Activated T-helper 1 cell treated with anti-CD3 and anti-CD28 coated beads, Interleukin-12 subunit alpha, Interleukin-12 subunit beta, Interleukin-2, Interleukin-4 antibody, amounts not matched to agents 30 ng/mL and 10 ng/mL and 1 ng/mL, durations not matched to agents 14 hours and 24 hours and 36 hours (primary cell): ENCODE measurements around the gene LDAF1. TPM values are rescaled to one million over a fixed set of nuclear protein-coding genes. Genes with fewer than 3 reads are reported as not detected.

ENCODE experiments used
- total RNA-seq: library from RNA; stranded (reverse); gene quantifications from 2 replicates; pipeline ENCODE4 v1.2.3, GENCODE V29; 2022

The LDAF1 gene
- total RNA-seq, 1 donor from 2014 or later: 6.6 TPM

Other genes with a start within 250 kb of the LDAF1 start
- 0.02 TPM in 1 of 2 replicates, not detected in the other for gene DNAH3, start 7.8 kb upstream of the LDAF1 start, total RNA-seq
- gene ZP2, start 52.9 kb downstream of the LDAF1 start, total RNA-seq: not detected in 2 replicates
- gene ANKS4B, start 75.0 kb downstream of the LDAF1 start, total RNA-seq: not detected in 2 replicates
- gene CRYM, start 119.6 kb downstream of the LDAF1 start, total RNA-seq: not detected in 2 replicates